Transverse colon (tissue), 4 donors: ENCODE results near the gene ABCG2. TPM values are rescaled to one million over a fixed set of nuclear protein-coding genes. Genes with fewer than 3 reads are reported as not detected.

Experiments
- DNase-seq: peaks from one replicate; pipeline ENCODE4 v3.0.0-alpha.2; 2019
- H3K27ac ChIP-seq, 4 donors: fragments of 200-600 bp; sonication (generic); 2 replicates each; pipeline ENCODE4 v1.5.1; 2016 to 2018; ENCODE audit warnings: inconsistent platforms in 4 of 4
- H3K27me3 ChIP-seq: fragments of 200-600 bp; sonication (generic); 2 replicates; pipeline ENCODE4 v1.5.1; 2017; ENCODE audit warnings: inconsistent platforms
- H3K36me3 ChIP-seq, 4 donors: fragments of 200-600 bp; sonication (generic); 2 replicates each; pipeline ENCODE4 v1.5.1; 2017 to 2019; ENCODE audit warnings: inconsistent platforms in 4 of 4
- H3K4me1 ChIP-seq, 4 donors: fragments of 200-600 bp; sonication (generic); 2 replicates each; pipeline ENCODE4 v1.5.1; 2017 to 2020; ENCODE audit warnings: inconsistent platforms in 4 of 4
- H3K4me3 ChIP-seq, 4 donors: fragments of 200-600 bp; sonication (generic); 1 replicate in 1 of 4; 2 replicates in 3 of 4; pipeline versions ENCODE4 v1.5.1 to v1.6.1; 2017 to 2019; ENCODE audit warnings: inconsistent platforms in 4 of 4
- H3K9me3 ChIP-seq, 2 donors: fragments of 200-600 bp; sonication (generic); 2 replicates each; pipeline ENCODE4 v1.5.1; 2017 to 2019; ENCODE audit warnings: inconsistent platforms in 2 of 2
- CTCF ChIP-seq, 5 experiments: fragments of 200-600 bp in 3 of 5; fragments of 450-650 bp in 2 of 5; sonication (generic) in 3 of 5; IDR thresholded peaks; 1 replicate in 2 of 5; 2 replicates in 3 of 5; pipeline ENCODE4 v1.5.1; 2016 to 2017; ENCODE audit warnings: antibody characterized with exemption in 5 of 5, inconsistent platforms in 3 of 5, mild to moderate bottlenecking in 2 of 5, moderate library complexity in 1 of 5
- EP300 ChIP-seq: sonication (generic); formaldehyde crosslinking; IDR thresholded peaks from one replicate; pipeline ENCODE4 v1.6.1; 2017; ENCODE audit warnings: antibody characterized with exemption, low read depth
- POLR2A ChIP-seq: fragments of 450-650 bp; IDR thresholded peaks from one replicate; pipeline ENCODE4 v1.6.1; 2016; ENCODE audit warnings: antibody characterized with exemption, mild to moderate bottlenecking, moderate library complexity
- POLR2AphosphoS5 ChIP-seq, 3 donors: sonication (generic); formaldehyde crosslinking; IDR thresholded peaks; one replicate each; pipeline ENCODE4 v1.6.1; 2016; ENCODE audit warnings: antibody characterized with exemption in 3 of 3
- WGBS, 2 donors: methylation state at CpG; one replicate each; pipeline ENCODE4 v1.1.5; 2018; ENCODE audit warnings: low coverage in 1 of 2; 5-methylcytosine and 5-hydroxymethylcytosine counted together
- in situ Hi-C, 4 donors: fragments of 200-750 bp; cut with MboI; loops; one replicate each; pipeline versions ENCODE4 v1.15.0 to v1.15.1; 2017; ENCODE audit warnings: low sequenced_read_pairs in 3 of 4, low pct_ligation_motif_present in 1 of 4, low pct_unique_long_range_greater_than_20kb in 1 of 4
- intact Hi-C: fragments of 100-400 bp; cut with DNase I; formaldehyde crosslinking; loops from one replicate; pipeline ENCODE4 v1.15.1; 2023; ENCODE audit warnings: low total_unique reads
- total RNA-seq, 4 donors: library from RNA; depleted of rRNA; stranded (reverse); fragments of >200 nt; gene quantifications; one replicate each; pipeline ENCODE4 v1.1.0, GENCODE V29; 2016

The ABCG2 gene
- total RNA-seq, 4 donors from 2014 or later: 5.6 to 36.6 (median 21.4) TPM

GRCh38 chr4:88137112-88137511 is 21.3 kb downstream of the ABCG2 start:
- in situ Hi-C loops: no loop called here
- H3K27me3 ChIP-seq: no peaks in the 10 kb centered on the region
- peaks cover 0 to 26% (median 0%) of the 10 kb centered on the region in 4 donors for H3K4me1 ChIP-seq
- DNase-seq: no peak
- intact Hi-C loops: no loop called here
- no peak for TF ChIP-seq CTCF (IDR thresholded peaks at IDR 0.05)
- TF ChIP-seq EP300: no peak
- TF ChIP-seq POLR2AphosphoS5 (IDR thresholded peaks at IDR 0.05): no peak
- TF ChIP-seq POLR2A: no peak
- no peak overlapping the region for H3K4me3 ChIP-seq
- WGBS, 2 donors: 88 to 100% methylated on average over 2 of the region's 2 CpGs
- H3K9me3 ChIP-seq: no peaks in the 10 kb centered on the region
- H3K36me3 ChIP-seq: no peaks in the 10 kb centered on the region
- no peak overlapping the region for H3K27ac ChIP-seq

GRCh38 chr4:88136249-88136648 is 22.2 kb downstream of the ABCG2 start:
- H3K4me1 ChIP-seq: peaks cover 0 to 26% (median 0%) of the 10 kb centered on the region in 4 donors
- no peak overlapping the region for H3K27ac ChIP-seq
- no peak overlapping the region for H3K4me3 ChIP-seq
- DNase-seq: no peak
- intact Hi-C loops (no loop called here), in situ Hi-C loops (no loop called here)
- no peak for TF ChIP-seq POLR2AphosphoS5 (IDR thresholded peaks at IDR 0.05)
- no peak for TF ChIP-seq POLR2A
- TF ChIP-seq EP300: no peak
- TF ChIP-seq CTCF (IDR thresholded peaks at IDR 0.05): no peak
- no peaks in the 10 kb centered on the region for H3K9me3 ChIP-seq
- H3K27me3 ChIP-seq: no peaks in the 10 kb centered on the region
- no peaks in the 10 kb centered on the region for H3K36me3 ChIP-seq
- WGBS, 2 donors: 88 to 100% methylated on average over 1 to 3 of the region's 3 CpGs

GRCh38 chr4:88135356-88135663 is 23.1 kb downstream of the ABCG2 start:
- DNase-seq: no peak
- 80 to 87% methylated on average over 1 to 3 of the region's 3 CpGs for WGBS, 2 donors
- intact Hi-C loops (no loop called here), in situ Hi-C loops (no loop called here)
- Histone ChIP-seq H3K27ac (peak overlapping the region in 2 of 4 donors; percentile 16 to 59), H3K27me3 (no peaks in the 10 kb centered on the region), H3K4me3 (no peak overlapping the region), H3K9me3 (no peaks in the 10 kb centered on the region), H3K36me3 (no peaks in the 10 kb centered on the region), H3K4me1 (peaks cover 0 to 26% (median 0%) of the 10 kb centered on the region in 4 donors)
- TF ChIP-seq CTCF (IDR thresholded peaks at IDR 0.05) (no peak), EP300 (no peak), POLR2AphosphoS5 (IDR thresholded peaks at IDR 0.05) (no peak), POLR2A (no peak)

- in situ Hi-C loops: no loop called here
- DNase-seq: peak; percentile 60
These were observed 23.7 kb downstream of the ABCG2 start for GRCh38 chr4:88134536-88135355.

More at GRCh38 chr4:88134536-88135355, 23.7 kb downstream of the ABCG2 start:
- Histone ChIP-seq H3K27me3 (no peaks in the 10 kb centered on the region), H3K4me1 (peaks cover 0 to 26% (median 0%) of the 10 kb centered on the region in 4 donors), H3K9me3 (no peaks in the 10 kb centered on the region), H3K36me3 (no peaks in the 10 kb centered on the region), H3K4me3 (no peak overlapping the region), H3K27ac (peak overlapping the region; percentile 49 to 59 (median 55))
- intact Hi-C loops: no loop called here
- TF ChIP-seq POLR2AphosphoS5 (IDR thresholded peaks at IDR 0.05): peak in 2 of 3 donors; percentile 45 to 49
- TF ChIP-seq POLR2A: no peak
- TF ChIP-seq CTCF (IDR thresholded peaks at IDR 0.05): no peak
- peak; percentile 56 for TF ChIP-seq EP300
- WGBS, 2 donors: 57 to 67% methylated on average over 3 of the region's 3 CpGs
